ENCODE measurements around the gene MINDY4. TPM values are rescaled to one million over a fixed set of nuclear protein-coding genes. Genes with fewer than 3 reads are reported as not detected.

The MINDY4 gene
- total RNA-seq, 5 donors from 2014 or later (not counting 1 experiment from before 2014, with no cell fraction given): 0.60 to 1.7 (median 1.2) TPM

- ChIA-PET CTCF (no interaction called here), POLR2A (no interaction called here)
- H3K4me3 ChIP-seq (ENCODE audit: control insufficient read depth in 1 of 2, extremely low read depth in 1 of 2, low read length in 1 of 2): no peak overlapping the region
- Mint-ChIP-seq H3K36me3 (peaks cover 3% of the 10 kb centered on the region), H3K4me1 (no peaks in the 10 kb centered on the region), H3K27ac (no peak overlapping the region), H3K27me3 (no peaks in the 10 kb centered on the region), H3K4me3 (no peak overlapping the region), H3K9me3 (no peaks in the 10 kb centered on the region)
- ATAC-seq (replicated peaks in 1 of 4) (no peak), DNase-seq (no peak)
- H3K4me1 ChIP-seq (ENCODE audit: control insufficient read depth in 1 of 2, extremely low read depth in 1 of 2, insufficient read depth in 2 of 2, low read length in 2 of 2): no peaks in the 10 kb centered on the region
- WGBS (ENCODE audit: insufficient coverage): 77% methylated on average over 2 of the region's 2 CpGs
- H3K27me3 ChIP-seq (replicated peaks in 1 of 2; ENCODE audit: control insufficient read depth in 2 of 2, extremely low read depth in 1 of 2, insufficient read depth in 2 of 2, low read length in 1 of 2): no peaks in the 10 kb centered on the region
- H3K27ac ChIP-seq (ENCODE audit: low read length): no peak overlapping the region
- no peaks in the 10 kb centered on the region for H3K9me3 ChIP-seq
- no peaks in the 10 kb centered on the region for H3K36me3 ChIP-seq (ENCODE audit: control insufficient read depth in 2 of 2, extremely low read depth in 1 of 2, insufficient read depth in 1 of 2, low read length in 1 of 2)
Observed at GRCh38 chr7:30858576-30858975, 87.4 kb downstream of the MINDY4 start.

GRCh38 chr7:30859202-30859939 is 88.2 kb downstream of the MINDY4 start:
- Histone ChIP-seq H3K9me3 (no peaks in the 10 kb centered on the region), H3K36me3 (ENCODE audit: control insufficient read depth in 2 of 2, extremely low read depth in 1 of 2, insufficient read depth in 1 of 2, low read length in 1 of 2) (no peaks in the 10 kb centered on the region), H3K4me1 (ENCODE audit: control insufficient read depth in 1 of 2, extremely low read depth in 1 of 2, insufficient read depth in 2 of 2, low read length in 2 of 2) (no peaks in the 10 kb centered on the region), H3K27me3 (replicated peaks in 1 of 2; ENCODE audit: control insufficient read depth in 2 of 2, extremely low read depth in 1 of 2, insufficient read depth in 2 of 2, low read length in 1 of 2) (no peaks in the 10 kb centered on the region), H3K4me3 (ENCODE audit: control insufficient read depth in 1 of 2, extremely low read depth in 1 of 2, low read length in 1 of 2) (no peak overlapping the region), H3K27ac (ENCODE audit: low read length) (no peak overlapping the region)
- 76% methylated on average over 4 of the region's 10 CpGs for WGBS (ENCODE audit: insufficient coverage)
- DNase-seq: no peak
- H3K36me3 Mint-ChIP-seq: peaks cover 3% of the 10 kb centered on the region
- H3K27me3 Mint-ChIP-seq: no peaks in the 10 kb centered on the region
- CTCF ChIA-PET: no interaction called here
- ATAC-seq (replicated peaks in 1 of 4): no peak
- POLR2A ChIA-PET: no interaction called here
- no peaks in the 10 kb centered on the region for H3K4me1 Mint-ChIP-seq
- H3K4me3 Mint-ChIP-seq: no peak overlapping the region
- no peaks in the 10 kb centered on the region for H3K9me3 Mint-ChIP-seq
- no peak overlapping the region for H3K27ac Mint-ChIP-seq

GRCh38 chr7:30859940-30860496 is 88.8 kb downstream of the MINDY4 start:
- no peaks in the 10 kb centered on the region for H3K27me3 Mint-ChIP-seq
- CTCF ChIA-PET: no interaction called here

DNA sequence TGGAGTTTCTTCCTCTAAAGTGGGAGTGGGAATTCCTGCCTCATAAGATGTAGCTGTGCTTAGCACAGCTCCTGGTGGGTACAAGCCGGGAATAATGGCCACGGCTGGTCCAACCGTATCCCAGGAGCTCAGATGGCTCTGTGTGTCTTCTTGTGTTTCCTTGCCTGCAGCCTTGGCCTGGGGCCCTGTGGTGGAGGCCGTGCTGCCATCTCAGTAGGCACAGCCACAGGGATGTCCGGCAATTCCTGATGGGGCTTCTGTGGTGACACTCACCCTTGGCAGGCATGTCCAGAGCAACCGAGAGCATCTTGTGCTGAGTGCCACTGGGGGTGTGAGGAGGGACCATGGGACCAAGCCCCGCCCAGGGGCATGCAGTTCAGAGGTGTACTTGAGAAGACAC is 90.4 kb downstream of the MINDY4 start:
- DNase-seq: no peak
- Histone ChIP-seq H3K27me3 (replicated peaks in 1 of 2; ENCODE audit: control insufficient read depth in 2 of 2, extremely low read depth in 1 of 2, insufficient read depth in 2 of 2, low read length in 1 of 2) (peaks cover 0 to 4% of the 10 kb centered on the region in 2 experiments), H3K4me1 (ENCODE audit: control insufficient read depth in 1 of 2, extremely low read depth in 1 of 2, insufficient read depth in 2 of 2, low read length in 2 of 2) (no peaks in the 10 kb centered on the region), H3K4me3 (ENCODE audit: control insufficient read depth in 1 of 2, extremely low read depth in 1 of 2, low read length in 1 of 2) (no peak overlapping the region), H3K36me3 (ENCODE audit: control insufficient read depth in 2 of 2, extremely low read depth in 1 of 2, insufficient read depth in 1 of 2, low read length in 1 of 2) (no peaks in the 10 kb centered on the region), H3K27ac (ENCODE audit: low read length) (no peak overlapping the region), H3K9me3 (no peaks in the 10 kb centered on the region)
- Mint-ChIP-seq H3K36me3 (peaks cover 3% of the 10 kb centered on the region), H3K27ac (no peak overlapping the region), H3K9me3 (no peaks in the 10 kb centered on the region), H3K27me3 (no peaks in the 10 kb centered on the region), H3K4me3 (no peak overlapping the region), H3K4me1 (no peaks in the 10 kb centered on the region)
- 90% methylated on average over 7 of the region's 7 CpGs for WGBS (ENCODE audit: insufficient coverage)
- POLR2A ChIA-PET: interaction anchor here in 1 of 2 donors (0.6 kb wide), 1 partner anchor 486 kb away, joined by 5 read pairs; no protein-coding TSS in a partner anchor
- CTCF ChIA-PET: no interaction called here
- no peak for ATAC-seq (replicated peaks in 1 of 4)

More at GRCh38 chr7:30859940-30860496, 88.8 kb downstream of the MINDY4 start:
- 87% methylated on average over 13 of the region's 13 CpGs for WGBS (ENCODE audit: insufficient coverage)
- DNase-seq (no peak), ATAC-seq (replicated peaks in 1 of 4) (no peak)
- H3K27me3 ChIP-seq (replicated peaks in 1 of 2; ENCODE audit: control insufficient read depth in 2 of 2, extremely low read depth in 1 of 2, insufficient read depth in 2 of 2, low read length in 1 of 2): peaks cover 0 to 4% of the 10 kb centered on the region in 2 experiments
- POLR2A ChIA-PET: no interaction called here
- H3K4me3 Mint-ChIP-seq: no peak overlapping the region
- peaks cover 3% of the 10 kb centered on the region for H3K36me3 Mint-ChIP-seq
- H3K9me3 ChIP-seq: no peaks in the 10 kb centered on the region
- H3K27ac ChIP-seq (ENCODE audit: low read length): no peak overlapping the region
- no peak overlapping the region for H3K4me3 ChIP-seq (ENCODE audit: control insufficient read depth in 1 of 2, extremely low read depth in 1 of 2, low read length in 1 of 2)
- no peaks in the 10 kb centered on the region for H3K4me1 Mint-ChIP-seq
- no peaks in the 10 kb centered on the region for H3K4me1 ChIP-seq (ENCODE audit: control insufficient read depth in 1 of 2, extremely low read depth in 1 of 2, insufficient read depth in 2 of 2, low read length in 2 of 2)
- no peak overlapping the region for H3K27ac Mint-ChIP-seq
- H3K36me3 ChIP-seq (ENCODE audit: control insufficient read depth in 2 of 2, extremely low read depth in 1 of 2, insufficient read depth in 1 of 2, low read length in 1 of 2): no peaks in the 10 kb centered on the region
- no peaks in the 10 kb centered on the region for H3K9me3 Mint-ChIP-seq

DNA sequence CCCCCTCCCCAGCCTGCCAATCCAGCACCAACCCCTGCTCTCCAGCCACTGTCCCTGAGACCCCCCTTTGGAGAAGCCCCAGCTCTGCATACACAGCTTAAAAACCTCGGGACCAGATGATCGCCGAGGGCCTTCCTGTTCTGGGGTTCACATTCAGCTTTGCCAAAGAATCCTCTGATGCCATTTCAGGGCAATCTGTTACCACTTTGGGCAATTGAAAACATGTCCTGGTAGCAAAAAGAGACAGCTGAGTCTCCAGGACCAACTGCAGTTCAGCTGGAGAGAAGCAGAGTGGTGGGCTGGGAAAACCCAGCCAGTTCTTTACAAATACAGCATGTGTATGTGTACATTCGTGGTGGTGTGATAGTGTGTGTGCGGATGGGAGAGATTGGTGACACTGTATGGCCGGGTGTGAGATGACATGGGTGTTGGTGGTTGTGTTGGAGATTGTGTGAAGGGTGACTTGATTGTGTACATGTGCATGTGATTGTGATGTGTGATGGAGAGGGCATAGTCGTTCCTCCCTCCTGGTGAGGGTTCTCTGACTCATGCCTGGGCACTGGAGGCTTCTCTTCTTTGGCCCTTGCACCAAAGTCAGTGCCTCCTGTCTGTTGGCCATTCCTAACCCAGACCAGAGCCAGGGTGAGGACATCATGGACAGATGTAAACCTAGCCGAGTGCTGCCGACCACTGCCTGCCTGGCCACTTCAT is 91.9 kb downstream of the MINDY4 start:
- H3K4me1 Mint-ChIP-seq: no peaks in the 10 kb centered on the region
- Histone ChIP-seq H3K27ac (ENCODE audit: low read length) (no peak overlapping the region), H3K4me1 (ENCODE audit: control insufficient read depth in 1 of 2, extremely low read depth in 1 of 2, insufficient read depth in 2 of 2, low read length in 2 of 2) (no peaks in the 10 kb centered on the region), H3K9me3 (no peaks in the 10 kb centered on the region), H3K36me3 (ENCODE audit: control insufficient read depth in 2 of 2, extremely low read depth in 1 of 2, insufficient read depth in 1 of 2, low read length in 1 of 2) (no peaks in the 10 kb centered on the region), H3K27me3 (replicated peaks in 1 of 2; ENCODE audit: control insufficient read depth in 2 of 2, extremely low read depth in 1 of 2, insufficient read depth in 2 of 2, low read length in 1 of 2) (peaks cover 0 to 4% of the 10 kb centered on the region in 2 experiments), H3K4me3 (ENCODE audit: control insufficient read depth in 1 of 2, extremely low read depth in 1 of 2, low read length in 1 of 2) (no peak overlapping the region)
- H3K27me3 Mint-ChIP-seq: no peaks in the 10 kb centered on the region
- peaks cover under 1% of the 10 kb centered on the region for H3K36me3 Mint-ChIP-seq
- H3K27ac Mint-ChIP-seq: no peak overlapping the region
- DNase-seq (no peak), ATAC-seq (replicated peaks in 1 of 4) (no peak)
- POLR2A ChIA-PET: no interaction called here
- no peak overlapping the region for H3K4me3 Mint-ChIP-seq
- no peaks in the 10 kb centered on the region for H3K9me3 Mint-ChIP-seq
- WGBS (ENCODE audit: insufficient coverage): 74% methylated on average over 7 of the region's 9 CpGs
- CTCF ChIA-PET: no interaction called here

DNA sequence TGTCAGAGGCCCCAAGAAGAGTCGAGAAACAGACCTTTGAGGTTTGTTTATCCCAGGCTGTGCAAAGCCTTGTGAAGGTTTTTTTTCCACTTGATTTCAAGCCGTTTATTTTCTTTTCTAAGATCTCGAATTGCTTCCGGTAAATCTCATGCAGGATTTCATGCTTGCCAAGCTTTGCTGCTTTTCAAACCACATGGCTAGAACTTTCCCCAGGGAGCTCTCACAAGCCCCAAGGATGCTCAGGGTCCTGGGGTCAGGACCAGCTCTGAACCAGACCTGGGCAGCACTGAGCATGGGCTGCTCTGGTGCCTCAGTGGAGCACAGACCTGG is 92.5 kb downstream of the MINDY4 start:
- Histone ChIP-seq H3K4me3 (ENCODE audit: control insufficient read depth in 1 of 2, extremely low read depth in 1 of 2, low read length in 1 of 2) (no peak overlapping the region), H3K27ac (ENCODE audit: low read length) (no peak overlapping the region), H3K4me1 (ENCODE audit: control insufficient read depth in 1 of 2, extremely low read depth in 1 of 2, insufficient read depth in 2 of 2, low read length in 2 of 2) (no peaks in the 10 kb centered on the region), H3K27me3 (replicated peaks in 1 of 2; ENCODE audit: control insufficient read depth in 2 of 2, extremely low read depth in 1 of 2, insufficient read depth in 2 of 2, low read length in 1 of 2) (peaks cover 0 to 4% of the 10 kb centered on the region in 2 experiments), H3K9me3 (no peaks in the 10 kb centered on the region), H3K36me3 (ENCODE audit: control insufficient read depth in 2 of 2, extremely low read depth in 1 of 2, insufficient read depth in 1 of 2, low read length in 1 of 2) (no peaks in the 10 kb centered on the region)
- ATAC-seq (replicated peaks in 1 of 4) (no peak), DNase-seq (no peak)
- Mint-ChIP-seq H3K27me3 (no peaks in the 10 kb centered on the region), H3K4me1 (no peaks in the 10 kb centered on the region), H3K9me3 (no peaks in the 10 kb centered on the region), H3K27ac (no peak overlapping the region), H3K36me3 (no peaks in the 10 kb centered on the region), H3K4me3 (no peak overlapping the region)
- POLR2A ChIA-PET: no interaction called here
- WGBS (ENCODE audit: insufficient coverage): 87% methylated on average over 3 of the region's 4 CpGs
- CTCF ChIA-PET: no interaction called here

All from T-cell (primary cell).